Thyroid gland (tissue), 4 donors: ENCODE results near the gene GCSAML. TPM values are rescaled to one million over a fixed set of nuclear protein-coding genes. Genes with fewer than 3 reads are reported as not detected.

Source experiments
- DNase-seq, 2 donors: peaks; one replicate each; pipeline ENCODE4 v3.0.0-alpha.2; 2019
- H3K27ac ChIP-seq, 3 donors: fragments of 200-600 bp; sonication (generic); 1 replicate in 2 of 3; 2 replicates in 1 of 3; pipeline ENCODE4 v1.5.1; 2016 to 2019; ENCODE audit warnings: mild to moderate bottlenecking in 1 of 3, moderate library complexity in 1 of 3
- H3K27me3 ChIP-seq: fragments of 200-600 bp; sonication (generic); one replicate; pipeline ENCODE4 v1.5.1; 2019
- H3K36me3 ChIP-seq, 2 donors: fragments of 200-600 bp; sonication (generic); one replicate each; pipeline ENCODE4 v1.5.1; 2016 to 2019
- H3K4me1 ChIP-seq, 2 donors: fragments of 200-600 bp; sonication (generic); one replicate each; pipeline ENCODE4 v1.5.1; 2017 to 2019
- H3K4me3 ChIP-seq, 3 donors: fragments of 200-600 bp; sonication (generic); replicated peaks in 1 of 3; 1 replicate in 2 of 3; 2 replicates in 1 of 3; pipeline ENCODE4 v1.5.1; 2016; ENCODE audit warnings: mild to moderate bottlenecking in 1 of 3
- H3K9me3 ChIP-seq: fragments of 200-600 bp; sonication (generic); one replicate; pipeline ENCODE4 v1.5.1; 2017
- CTCF ChIP-seq, 6 experiments: fragments of 200-600 bp in 3 of 6; fragments of 450-650 bp in 3 of 6; sonication (generic) in 3 of 6; IDR thresholded peaks; one replicate each; pipeline ENCODE4 v1.5.1; 2016 to 2019; ENCODE audit warnings: antibody characterized with exemption in 6 of 6, mild to moderate bottlenecking in 2 of 6, inconsistent platforms in 1 of 6, moderate library complexity in 1 of 6
- POLR2A ChIP-seq, 2 donors: fragments of 450-650 bp; IDR thresholded peaks; one replicate each; pipeline ENCODE4 v1.6.1; 2017; ENCODE audit warnings: antibody characterized with exemption in 2 of 2, mild to moderate bottlenecking in 2 of 2, moderate library complexity in 1 of 2
- WGBS, 2 donors: methylation state at CpG; one replicate each; pipeline ENCODE4 v1.1.5; 2017; 5-methylcytosine and 5-hydroxymethylcytosine counted together
- intact Hi-C: fragments of 100-400 bp; cut with DNase I; formaldehyde crosslinking; loops from one replicate; pipeline ENCODE4 v1.15.1; 2023
- total RNA-seq, 4 donors: library from RNA; depleted of rRNA; stranded (reverse); fragments of >200 nt; gene quantifications; one replicate each; pipeline ENCODE4 v1.2.3, GENCODE V29; 2016

Gene GCSAML
- total RNA-seq, 4 donors from 2014 or later, result 0.13 TPM; not detected in 3

GRCh38 chr1:247536340-247536739 is 12.6 kb upstream of the GCSAML start, which contains the start of gene OR2C3:
Gene OR2C3 (minus strand): TSS chr1:247536440. CDS start chr1:247532511, 3,929 bp downstream.
- no peaks in the 10 kb centered on the region for H3K36me3 ChIP-seq
- H3K4me3 ChIP-seq, result no peak within 1 kb of the TSS
- intact Hi-C loops, result no loop called here
- DNase-seq, result no peak
- no peak for TF ChIP-seq POLR2A (IDR thresholded peaks at IDR 0.05)
- TF ChIP-seq CTCF (IDR thresholded peaks at IDR 0.05), result no peak
- H3K27ac ChIP-seq, result no peak within 1 kb of the TSS
- 81 to 83% methylated on average over 2 of the region's 2 CpGs for WGBS, 2 donors
- no peaks in the 10 kb centered on the region for H3K4me1 ChIP-seq
- no peaks in the 10 kb centered on the region for H3K9me3 ChIP-seq
- H3K27me3 ChIP-seq, result no peaks in the 10 kb centered on the region

GRCh38 chr1:247538561-247538960 is 10.4 kb upstream of the GCSAML start:
- no peak overlapping the region for H3K4me3 ChIP-seq
- TF ChIP-seq POLR2A (IDR thresholded peaks at IDR 0.05), result no peak
- no peak for TF ChIP-seq CTCF (IDR thresholded peaks at IDR 0.05)
- WGBS, 2 donors, result 83 to 93% methylated on average over 5 of the region's 5 CpGs
- H3K27me3 ChIP-seq, result no peaks in the 10 kb centered on the region
- H3K9me3 ChIP-seq, result no peaks in the 10 kb centered on the region
- H3K36me3 ChIP-seq, result no peaks in the 10 kb centered on the region
- no peaks in the 10 kb centered on the region for H3K4me1 ChIP-seq
- intact Hi-C loops, result no loop called here
- DNase-seq, result no peak
- no peak overlapping the region for H3K27ac ChIP-seq

- Histone ChIP-seq H3K4me3 (no peak overlapping the region), H3K4me1 (no peaks in the 10 kb centered on the region), H3K27ac (no peak overlapping the region), H3K27me3 (no peaks in the 10 kb centered on the region), H3K9me3 (no peaks in the 10 kb centered on the region), H3K36me3 (no peaks in the 10 kb centered on the region)
- no peak for TF ChIP-seq POLR2A (IDR thresholded peaks at IDR 0.05)
- no peak for TF ChIP-seq CTCF (IDR thresholded peaks at IDR 0.05)
- DNase-seq, result no peak
- WGBS, 2 donors, result 84 to 85% methylated on average over 6 of the region's 6 CpGs
- intact Hi-C loops, result no loop called here
Observed at GRCh38 chr1:247539215-247539614, 9.7 kb upstream of the GCSAML start.

- H3K27ac ChIP-seq, result no peak overlapping the region
- TF ChIP-seq CTCF (IDR thresholded peaks at IDR 0.05), result no peak
- TF ChIP-seq POLR2A (IDR thresholded peaks at IDR 0.05), result no peak
- no peak overlapping the region for H3K4me3 ChIP-seq
- no peaks in the 10 kb centered on the region for H3K27me3 ChIP-seq
- no peaks in the 10 kb centered on the region for H3K9me3 ChIP-seq
- 53 to 65% methylated on average over 7 of the region's 7 CpGs for WGBS, 2 donors
- intact Hi-C loops, result no loop called here
- no peak for DNase-seq
- H3K36me3 ChIP-seq, result no peaks in the 10 kb centered on the region
- H3K4me1 ChIP-seq, result no peaks in the 10 kb centered on the region
Observed at GRCh38 chr1:247540581-247540980, 8.4 kb upstream of the GCSAML start.

- H3K9me3 ChIP-seq, result no peaks in the 10 kb centered on the region
- H3K27ac ChIP-seq, result no peak overlapping the region
- no peak for DNase-seq
- 80 to 84% methylated on average over 3 of the region's 3 CpGs for WGBS, 2 donors
- H3K4me3 ChIP-seq, result no peak overlapping the region
- intact Hi-C loops, result no loop called here
- H3K36me3 ChIP-seq, result no peaks in the 10 kb centered on the region
- H3K4me1 ChIP-seq, result no peaks in the 10 kb centered on the region
- TF ChIP-seq POLR2A (IDR thresholded peaks at IDR 0.05) (no peak), CTCF (IDR thresholded peaks at IDR 0.05) (no peak)
- no peaks in the 10 kb centered on the region for H3K27me3 ChIP-seq
Observed at GRCh38 chr1:247542811-247543210, 6.1 kb upstream of the GCSAML start.
